Stomach (tissue), 9 donors: ENCODE data around the gene SMC1B. TPM values are rescaled to one million over a fixed set of nuclear protein-coding genes. Genes with fewer than 3 reads are reported as not detected.

Experiments
- DNase-seq, 2 donors: peaks; one replicate each; pipeline versions ENCODE4 v3.0.0 to v3.0.0-alpha.2; 2013 to 2019
- H3K27ac ChIP-seq, 5 donors: fragments of 200-600 bp in 4 of 5; sonication (generic) in 4 of 5; one replicate each; pipeline ENCODE4 v1.5.1; 2013 to 2019; ENCODE audit warnings: mild to moderate bottlenecking in 1 of 5, moderate library complexity in 1 of 5
- H3K27me3 ChIP-seq, 3 donors: fragments of 200-600 bp; sonication (generic); one replicate each; pipeline ENCODE4 v1.5.1; 2017 to 2019; ENCODE audit warnings: mixed run types in 1 of 3
- H3K36me3 ChIP-seq, 4 donors: fragments of 200-600 bp; sonication (generic); 1 replicate in 3 of 4; 2 replicates in 1 of 4; pipeline ENCODE4 v1.5.1; 2016 to 2019
- H3K4me1 ChIP-seq, 4 donors: fragments of 200-600 bp; sonication (generic); one replicate each; pipeline ENCODE4 v1.5.1; 2016 to 2019
- H3K4me3 ChIP-seq, 4 donors: fragments of 200-600 bp; sonication (generic) in 3 of 4; one replicate each; pipeline ENCODE4 v1.5.1; 2016 to 2019; ENCODE audit warnings: mild to moderate bottlenecking in 1 of 4
- H3K9me3 ChIP-seq, 4 donors: fragments of 200-600 bp; sonication (generic); one replicate each; pipeline ENCODE4 v1.5.1; 2016 to 2019
- CTCF ChIP-seq, 7 experiments: fragments of 450-650 bp in 4 of 7; fragments of 200-600 bp in 3 of 7; sonication (generic) in 3 of 7; IDR thresholded peaks; one replicate each; pipeline ENCODE4 v1.5.1; 2016 to 2019; ENCODE audit warnings: antibody characterized with exemption in 7 of 7, control low read depth in 2 of 7, mild to moderate bottlenecking in 1 of 7
- EP300 ChIP-seq: sonication (generic); formaldehyde crosslinking; IDR thresholded peaks from one replicate; pipeline ENCODE4 v1.6.1; 2017; ENCODE audit warnings: antibody characterized with exemption
- POLR2A ChIP-seq, 4 donors: fragments of 450-650 bp; IDR thresholded peaks; one replicate each; pipeline ENCODE4 v1.6.1; 2016; ENCODE audit warnings: antibody characterized with exemption in 4 of 4, control low read depth in 2 of 4, mild to moderate bottlenecking in 1 of 4, moderate library complexity in 1 of 4
- POLR2AphosphoS5 ChIP-seq, 3 donors: sonication (generic); formaldehyde crosslinking; IDR thresholded peaks; one replicate each; pipeline ENCODE4 v1.6.1; 2016; ENCODE audit warnings: antibody characterized with exemption in 3 of 3
- WGBS, 5 donors: extraction: QIAGEN DNeasy Blood & Tissue Kit in 3 of 5; methylation state at CpG; one replicate each; pipeline versions ENCODE4 v1.1.5 to v1.1.7; 2013 to 2018; 5-methylcytosine and 5-hydroxymethylcytosine counted together
- intact Hi-C: fragments of 100-400 bp; cut with DNase I; formaldehyde crosslinking; loops from one replicate; pipeline ENCODE4 v1.15.1; 2023; ENCODE audit warnings: low total_unique reads
- polyA plus RNA-seq, 3 donors: library from polyadenylated mRNA; stranded (reverse); fragments of 200-250 nt; gene quantifications; one replicate each; pipeline ENCODE4 v1.2.3, GENCODE V29; 2013
- total RNA-seq, 5 donors: library from RNA; depleted of rRNA; stranded (reverse); fragments of >200 nt; gene quantifications; one replicate each; pipeline versions ENCODE4 v1.1.0 to v1.2.3, GENCODE V29; 2014 to 2016
- donor health status: healthy with polysubstance abuse.
- donor health status: Bipolar disorder and iron deficiency.
- donor health status: healthy.

Gene SMC1B
- total and polyA plus RNA-seq, 8 donors = 0.05 TPM; not detected in 7

- 79 to 91% (median 86%) methylated on average over 7 of the region's 7 CpGs for WGBS, 5 donors
- H3K9me3 ChIP-seq = no peaks in the 10 kb centered on the region
- peaks cover 31 to 58% (median 57%) of the 10 kb centered on the region in 4 donors for H3K36me3 ChIP-seq
- H3K27me3 ChIP-seq = no peaks in the 10 kb centered on the region
- no peak overlapping the region for H3K4me3 ChIP-seq
- no peak for TF ChIP-seq EP300
- TF ChIP-seq POLR2AphosphoS5 (IDR thresholded peaks at IDR 0.05) = no peak
- no peak for TF ChIP-seq POLR2A (IDR thresholded peaks at IDR 0.05)
- no peak for TF ChIP-seq CTCF (IDR thresholded peaks at IDR 0.05)
- DNase-seq = no peak
- peaks cover 13 to 47% (median 14%) of the 10 kb centered on the region in 4 donors for H3K4me1 ChIP-seq
- intact Hi-C loops = no loop called here
- no peak overlapping the region for H3K27ac ChIP-seq
Observed at GRCh38 chr22:45323695-45324094, 89.7 kb downstream of the SMC1B start.

DNA sequence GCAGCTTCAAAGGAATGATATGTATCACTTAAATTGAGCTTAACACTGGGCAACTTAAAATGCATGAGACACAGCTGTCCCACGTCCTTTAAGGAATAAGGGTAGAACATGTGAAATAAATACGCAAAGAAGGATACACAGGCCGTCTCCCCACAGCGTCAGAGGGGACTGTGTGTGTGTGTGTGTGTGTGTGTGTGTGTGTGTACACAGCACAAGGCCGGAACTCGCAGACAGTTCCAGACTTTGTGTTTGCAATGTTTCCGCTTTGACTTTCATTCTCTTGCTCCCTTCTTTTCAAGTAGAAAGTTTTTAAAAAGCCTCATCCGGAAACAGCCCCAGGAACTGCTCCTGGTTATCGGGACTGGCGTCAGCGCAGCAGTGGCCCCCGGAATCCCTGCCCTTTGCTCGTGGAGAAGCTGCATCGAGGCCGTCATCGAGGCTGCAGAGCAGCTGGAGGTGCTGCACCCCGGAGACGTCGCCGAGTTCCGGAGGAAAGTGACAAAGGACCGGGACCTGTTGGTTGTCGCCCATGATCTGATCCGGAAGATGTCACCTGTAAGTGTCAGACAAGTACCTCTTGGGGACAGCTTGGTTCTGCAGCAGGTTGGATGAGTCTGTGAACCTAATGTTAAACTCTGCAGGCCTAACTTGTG is 90.4 kb downstream of the SMC1B start:
- no peak overlapping the region for H3K27ac ChIP-seq
- no peak for DNase-seq
- intact Hi-C loops = no loop called here
- peaks cover 31 to 53% (median 52%) of the 10 kb centered on the region in 4 donors for H3K36me3 ChIP-seq
- peak overlapping the region in 1 of 4 donors; percentile 12 for H3K4me3 ChIP-seq
- H3K4me1 ChIP-seq = peaks cover 19 to 51% (median 21%) of the 10 kb centered on the region in 4 donors
- H3K9me3 ChIP-seq = no peaks in the 10 kb centered on the region
- TF ChIP-seq POLR2A (IDR thresholded peaks at IDR 0.05) = no peak
- no peak for TF ChIP-seq POLR2AphosphoS5 (IDR thresholded peaks at IDR 0.05)
- TF ChIP-seq CTCF (IDR thresholded peaks at IDR 0.05) = no peak
- no peak for TF ChIP-seq EP300
- 43 to 71% (median 60%) methylated on average over 24 of the region's 24 CpGs for WGBS, 5 donors
- no peaks in the 10 kb centered on the region for H3K27me3 ChIP-seq

DNA sequence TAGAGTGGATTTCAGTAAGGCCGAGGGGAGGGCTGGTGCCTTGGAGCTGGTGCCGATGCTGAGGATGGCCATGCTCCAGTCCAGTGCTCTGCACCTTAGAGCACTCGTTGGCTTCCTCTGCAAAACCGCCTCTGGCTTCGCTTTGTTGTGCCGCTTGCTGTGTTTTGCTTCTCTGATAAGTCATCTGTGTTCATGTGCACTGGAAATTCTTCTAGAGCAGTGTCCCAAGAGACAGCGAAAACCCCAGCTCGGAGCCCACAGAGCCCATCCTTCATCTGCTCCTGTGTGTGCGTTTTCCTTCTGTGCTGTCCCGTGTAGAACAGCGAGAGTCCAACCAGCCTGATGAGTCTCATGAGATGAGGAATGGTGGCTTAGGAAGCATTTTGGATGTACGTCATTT is 91.6 kb downstream of the SMC1B start:
- Histone ChIP-seq H3K27ac (peak overlapping the region in 1 of 5 donors; percentile 86), H3K4me3 (no peak overlapping the region), H3K4me1 (peaks cover 29 to 63% (median 32%) of the 10 kb centered on the region in 4 donors), H3K9me3 (no peaks in the 10 kb centered on the region), H3K27me3 (no peaks in the 10 kb centered on the region), H3K36me3 (peaks cover 23 to 43% (median 42%) of the 10 kb centered on the region in 4 donors)
- intact Hi-C loops = no loop called here
- 85 to 95% (median 90%) methylated on average over 12 of the region's 12 CpGs for WGBS, 5 donors
- TF ChIP-seq POLR2AphosphoS5 (IDR thresholded peaks at IDR 0.05) (no peak), EP300 (no peak), POLR2A (IDR thresholded peaks at IDR 0.05) (no peak), CTCF (IDR thresholded peaks at IDR 0.05) (no peak)
- no peak for DNase-seq

- Histone ChIP-seq H3K36me3 (peaks cover 19 to 35% (median 32%) of the 10 kb centered on the region in 4 donors), H3K27me3 (no peaks in the 10 kb centered on the region), H3K9me3 (no peaks in the 10 kb centered on the region), H3K4me1 (peaks cover 29 to 77% (median 39%) of the 10 kb centered on the region in 4 donors), H3K4me3 (no peak overlapping the region), H3K27ac (peak overlapping the region; percentile 23 to 91 (median 82))
- TF ChIP-seq POLR2AphosphoS5 (IDR thresholded peaks at IDR 0.05) (no peak), CTCF (IDR thresholded peaks at IDR 0.05) (no peak), POLR2A (IDR thresholded peaks at IDR 0.05) (no peak), EP300 (no peak)
- intact Hi-C loops = no loop called here
- WGBS, 5 donors = 78 to 84% (median 81%) methylated on average over 9 of the region's 9 CpGs
- DNase-seq = no peak
Observed at GRCh38 chr22:45320357-45320976, 92.9 kb downstream of the SMC1B start.
